ENCODE measurements around the gene ARHGEF12. TPM values are rescaled to one million over a fixed set of nuclear protein-coding genes. Genes with fewer than 3 reads are reported as not detected.

Gene ARHGEF12
- total RNA-seq, 4 donors from 2014 or later: 52.9 to 77.3 (median 61.4) TPM

DNA sequence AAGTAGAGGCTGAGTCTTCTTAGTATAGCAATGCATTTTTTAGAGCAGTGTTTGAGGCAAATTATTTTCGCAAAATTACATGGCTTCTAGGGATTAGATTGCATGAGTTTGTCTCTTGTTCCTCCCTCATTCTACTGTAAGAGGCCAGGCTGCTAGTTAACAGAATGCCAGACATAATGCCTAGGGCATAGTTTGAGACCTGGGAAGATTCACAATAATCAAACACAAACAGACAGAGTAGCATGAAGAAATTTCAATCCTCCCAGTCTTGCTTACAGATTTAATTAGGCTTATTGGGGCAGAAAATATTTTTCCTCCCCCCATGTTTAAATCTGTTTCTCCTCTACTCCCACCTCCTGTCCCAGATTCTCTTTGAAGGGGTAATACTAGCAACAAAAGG is 48.3 kb downstream of the ARHGEF12 start:
- no peaks in the 10 kb centered on the region for H3K9me3 ChIP-seq
- DNase-seq (no peak), ATAC-seq (no peak)
- no peak overlapping the region for H3K4me3 ChIP-seq
- in situ Hi-C loops (cut with MboI; ENCODE audit: low sequenced_read_pairs in 4 of 4): no loop called here
- TF ChIP-seq, protein P1, sequence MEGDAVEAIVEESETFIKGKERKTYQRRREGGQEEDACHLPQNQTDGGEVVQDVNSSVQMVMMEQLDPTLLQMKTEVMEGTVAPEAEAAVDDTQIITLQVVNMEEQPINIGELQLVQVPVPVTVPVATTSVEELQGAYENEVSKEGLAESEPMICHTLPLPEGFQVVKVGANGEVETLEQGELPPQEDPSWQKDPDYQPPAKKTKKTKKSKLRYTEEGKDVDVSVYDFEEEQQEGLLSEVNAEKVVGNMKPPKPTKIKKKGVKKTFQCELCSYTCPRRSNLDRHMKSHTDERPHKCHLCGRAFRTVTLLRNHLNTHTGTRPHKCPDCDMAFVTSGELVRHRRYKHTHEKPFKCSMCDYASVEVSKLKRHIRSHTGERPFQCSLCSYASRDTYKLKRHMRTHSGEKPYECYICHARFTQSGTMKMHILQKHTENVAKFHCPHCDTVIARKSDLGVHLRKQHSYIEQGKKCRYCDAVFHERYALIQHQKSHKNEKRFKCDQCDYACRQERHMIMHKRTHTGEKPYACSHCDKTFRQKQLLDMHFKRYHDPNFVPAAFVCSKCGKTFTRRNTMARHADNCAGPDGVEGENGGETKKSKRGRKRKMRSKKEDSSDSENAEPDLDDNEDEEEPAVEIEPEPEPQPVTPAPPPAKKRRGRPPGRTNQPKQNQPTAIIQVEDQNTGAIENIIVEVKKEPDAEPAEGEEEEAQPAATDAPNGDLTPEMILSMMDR (IDR thresholded peaks at IDR 0.05 in 4 of 5, conservative IDR thresholded peaks at IDR 0.05 in 1 of 5): no peak
- TF ChIP-seq POLR2A (IDR thresholded peaks at IDR 0.05): no peak
- H3K27me3 ChIP-seq: no peaks in the 10 kb centered on the region
- H3K4me1 ChIP-seq: peaks cover 69 to 72% of the 10 kb centered on the region in 2 donors
- H3K27ac ChIP-seq: peak overlapping the region in 1 of 4 donors; percentile 7
- intact Hi-C loops (cut with DNase I; ENCODE audit: low total_unique reads): no loop called here
- H3K36me3 ChIP-seq: no peaks in the 10 kb centered on the region

DNA sequence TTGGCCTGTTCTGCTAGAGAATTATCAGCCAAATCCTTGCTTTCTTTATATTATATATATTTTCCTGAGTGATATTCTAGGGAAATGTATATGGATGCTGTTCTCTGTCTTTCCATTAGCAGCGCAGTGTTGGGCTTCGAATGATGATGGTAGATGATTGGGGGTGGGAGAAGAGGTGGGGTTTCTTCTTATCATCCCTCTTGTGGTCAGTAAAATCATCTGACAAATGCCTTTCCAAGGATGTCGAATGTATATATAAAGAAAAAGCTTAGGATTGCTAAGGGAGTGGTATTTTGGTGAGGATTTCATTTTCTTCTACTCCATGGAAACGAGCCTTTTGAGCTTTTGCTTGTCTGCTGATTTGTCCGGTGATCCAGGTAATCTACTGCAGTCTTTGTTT is 48.9 kb downstream of the ARHGEF12 start:
- no peaks in the 10 kb centered on the region for H3K36me3 ChIP-seq
- H3K9me3 ChIP-seq: no peaks in the 10 kb centered on the region
- no peak overlapping the region for H3K4me3 ChIP-seq
- H3K4me1 ChIP-seq: peaks cover 66 to 70% of the 10 kb centered on the region in 2 donors
- TF ChIP-seq POLR2A (IDR thresholded peaks at IDR 0.05): no peak
- TF ChIP-seq, protein P1 (IDR thresholded peaks at IDR 0.05 in 4 of 5, conservative IDR thresholded peaks at IDR 0.05 in 1 of 5): no peak
- intact Hi-C loops (cut with DNase I; ENCODE audit: low total_unique reads): no loop called here
- peak overlapping the region in 1 of 4 donors; percentile 7 for H3K27ac ChIP-seq
- DNase-seq (no peak), ATAC-seq (no peak)
- in situ Hi-C loops (cut with MboI; ENCODE audit: low sequenced_read_pairs in 4 of 4): no loop called here
- no peaks in the 10 kb centered on the region for H3K27me3 ChIP-seq

GRCh38 chr11:120385655-120386054 is 49.4 kb downstream of the ARHGEF12 start:
- H3K4me1 ChIP-seq: peaks cover 65 to 69% of the 10 kb centered on the region in 2 donors

GRCh38 chr11:120386318-120386717 is 50.1 kb downstream of the ARHGEF12 start:
- Histone ChIP-seq H3K9me3 (no peaks in the 10 kb centered on the region), H3K4me3 (no peak overlapping the region), H3K36me3 (no peaks in the 10 kb centered on the region), H3K4me1 (peaks cover 67 to 69% of the 10 kb centered on the region in 2 donors), H3K27ac (peak overlapping the region in 1 of 4 donors; percentile 2), H3K27me3 (no peaks in the 10 kb centered on the region)
- ATAC-seq: no peak
- in situ Hi-C loops (cut with MboI; ENCODE audit: low sequenced_read_pairs in 4 of 4): no loop called here
- intact Hi-C loops (cut with DNase I; ENCODE audit: low total_unique reads): no loop called here
- TF ChIP-seq, protein P1 (IDR thresholded peaks at IDR 0.05 in 4 of 5, conservative IDR thresholded peaks at IDR 0.05 in 1 of 5): no peak
- no peak for TF ChIP-seq POLR2A (IDR thresholded peaks at IDR 0.05)
- DNase-seq: no peak

More at GRCh38 chr11:120385655-120386054, 49.4 kb downstream of the ARHGEF12 start:
- Histone ChIP-seq H3K4me3 (no peak overlapping the region), H3K9me3 (no peaks in the 10 kb centered on the region), H3K27me3 (no peaks in the 10 kb centered on the region), H3K36me3 (no peaks in the 10 kb centered on the region), H3K27ac (peak overlapping the region in 1 of 4 donors; percentile 2)
- TF ChIP-seq, protein P1 (IDR thresholded peaks at IDR 0.05 in 4 of 5, conservative IDR thresholded peaks at IDR 0.05 in 1 of 5): no peak
- TF ChIP-seq POLR2A (IDR thresholded peaks at IDR 0.05): no peak
- ATAC-seq (no peak), DNase-seq (no peak)
- intact Hi-C loops (cut with DNase I; ENCODE audit: low total_unique reads) (no loop called here), in situ Hi-C loops (cut with MboI; ENCODE audit: low sequenced_read_pairs in 4 of 4) (no loop called here)
